ENCODE data around the gene CWC25. TPM values are rescaled to one million over a fixed set of nuclear protein-coding genes. Genes with fewer than 3 reads are reported as not detected.

Gene CWC25
- total and polyA plus RNA-seq, 2 of the 13 experiments (the other 11 are each of a cell fraction or from before 2014, with no cell fraction given), result 15.6 to 22.7 TPM

GRCh38 chr17:38799501-38800236 is 25.5 kb downstream of the CWC25 start, which contains the start of gene PIP4K2B (continued):
- TF ChIP-seq, protein P1, sequence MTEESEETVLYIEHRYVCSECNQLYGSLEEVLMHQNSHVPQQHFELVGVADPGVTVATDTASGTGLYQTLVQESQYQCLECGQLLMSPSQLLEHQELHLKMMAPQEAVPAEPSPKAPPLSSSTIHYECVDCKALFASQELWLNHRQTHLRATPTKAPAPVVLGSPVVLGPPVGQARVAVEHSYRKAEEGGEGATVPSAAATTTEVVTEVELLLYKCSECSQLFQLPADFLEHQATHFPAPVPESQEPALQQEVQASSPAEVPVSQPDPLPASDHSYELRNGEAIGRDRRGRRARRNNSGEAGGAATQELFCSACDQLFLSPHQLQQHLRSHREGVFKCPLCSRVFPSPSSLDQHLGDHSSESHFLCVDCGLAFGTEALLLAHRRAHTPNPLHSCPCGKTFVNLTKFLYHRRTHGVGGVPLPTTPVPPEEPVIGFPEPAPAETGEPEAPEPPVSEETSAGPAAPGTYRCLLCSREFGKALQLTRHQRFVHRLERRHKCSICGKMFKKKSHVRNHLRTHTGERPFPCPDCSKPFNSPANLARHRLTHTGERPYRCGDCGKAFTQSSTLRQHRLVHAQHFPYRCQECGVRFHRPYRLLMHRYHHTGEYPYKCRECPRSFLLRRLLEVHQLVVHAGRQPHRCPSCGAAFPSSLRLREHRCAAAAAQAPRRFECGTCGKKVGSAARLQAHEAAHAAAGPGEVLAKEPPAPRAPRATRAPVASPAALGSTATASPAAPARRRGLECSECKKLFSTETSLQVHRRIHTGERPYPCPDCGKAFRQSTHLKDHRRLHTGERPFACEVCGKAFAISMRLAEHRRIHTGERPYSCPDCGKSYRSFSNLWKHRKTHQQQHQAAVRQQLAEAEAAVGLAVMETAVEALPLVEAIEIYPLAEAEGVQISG (CRISPR knock-in tag; IDR thresholded peaks at IDR 0.05), result peak; percentile 90
- no peak for TF ChIP-seq ZNF20 (CRISPR knock-in tag; IDR thresholded peaks at IDR 0.05)
- no peak for TF ChIP-seq ZFP62 (CRISPR knock-in tag; IDR thresholded peaks at IDR 0.05)
- TF ChIP-seq ZNF205 (CRISPR knock-in tag; IDR thresholded peaks at IDR 0.05), result peak; percentile 73; the same call in 1 of the 2 replicates
- no peak for TF ChIP-seq FOXP1 (IDR thresholded peaks at IDR 0.05)
- 0 out of 2 replicates have a peak, but pooled peaks have one; percentile 11 for TF ChIP-seq FOXP1 (CRISPR knock-in tag; IDR thresholded peaks at IDR 0.05)
- peak; percentile 58; the same call in 1 of the 2 replicates for TF ChIP-seq ZNF230 (CRISPR knock-in tag; IDR thresholded peaks at IDR 0.05)
- TF ChIP-seq IKZF1 (IDR thresholded peaks at IDR 0.05), result no peak
- peak; percentile 67 for TF ChIP-seq HNRNPLL (IDR thresholded peaks at IDR 0.05; ENCODE audit: low read depth, low read length, poor library complexity, severe bottlenecking)
- 0 out of 2 replicates have a peak, but pooled peaks have one; percentile 23 for TF ChIP-seq ZNF589 (CRISPR knock-in tag; conservative IDR thresholded peaks at IDR 0.05)
- TF ChIP-seq, protein P2, sequence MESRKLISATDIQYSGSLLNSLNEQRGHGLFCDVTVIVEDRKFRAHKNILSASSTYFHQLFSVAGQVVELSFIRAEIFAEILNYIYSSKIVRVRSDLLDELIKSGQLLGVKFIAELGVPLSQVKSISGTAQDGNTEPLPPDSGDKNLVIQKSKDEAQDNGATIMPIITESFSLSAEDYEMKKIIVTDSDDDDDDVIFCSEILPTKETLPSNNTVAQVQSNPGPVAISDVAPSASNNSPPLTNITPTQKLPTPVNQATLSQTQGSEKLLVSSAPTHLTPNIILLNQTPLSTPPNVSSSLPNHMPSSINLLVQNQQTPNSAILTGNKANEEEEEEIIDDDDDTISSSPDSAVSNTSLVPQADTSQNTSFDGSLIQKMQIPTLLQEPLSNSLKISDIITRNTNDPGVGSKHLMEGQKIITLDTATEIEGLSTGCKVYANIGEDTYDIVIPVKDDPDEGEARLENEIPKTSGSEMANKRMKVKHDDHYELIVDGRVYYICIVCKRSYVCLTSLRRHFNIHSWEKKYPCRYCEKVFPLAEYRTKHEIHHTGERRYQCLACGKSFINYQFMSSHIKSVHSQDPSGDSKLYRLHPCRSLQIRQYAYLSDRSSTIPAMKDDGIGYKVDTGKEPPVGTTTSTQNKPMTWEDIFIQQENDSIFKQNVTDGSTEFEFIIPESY (CRISPR knock-in tag; IDR thresholded peaks at IDR 0.05), result peak; percentile 48; the same call in 1 of the 2 replicates
- TF ChIP-seq NFYC (CRISPR knock-in tag; IDR thresholded peaks at IDR 0.05), result peak; percentile 79
- no peak for TF ChIP-seq SP1 (IDR thresholded peaks at IDR 0.05)
- peak; percentile 96 for TF ChIP-seq SP1 (CRISPR knock-in tag; IDR thresholded peaks at IDR 0.05)
- TF ChIP-seq PAX8 (CRISPR knock-in tag; IDR thresholded peaks at IDR 0.05; ENCODE audit: borderline replicate concordance), result no peak
- TF ChIP-seq JUND (CRISPR knock-in tag; IDR thresholded peaks at IDR 0.05), result 0 out of 2 replicates have a peak, but pooled peaks have one; percentile 43
- TF ChIP-seq ZBTB21 (CRISPR knock-in tag; IDR thresholded peaks at IDR 0.05), result no peak
- no peak for TF ChIP-seq HDAC6 (IDR thresholded peaks at IDR 0.05; ENCODE audit: low read depth, low read length)
- TF ChIP-seq, protein P3, sequence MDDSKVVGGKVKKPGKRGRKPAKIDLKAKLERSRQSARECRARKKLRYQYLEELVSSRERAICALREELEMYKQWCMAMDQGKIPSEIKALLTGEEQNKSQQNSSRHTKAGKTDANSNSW (CRISPR knock-in tag; IDR thresholded peaks at IDR 0.05; ENCODE audit: borderline replicate concordance), result no peak
- no peak for TF ChIP-seq SNRNP70 (IDR thresholded peaks at IDR 0.05; ENCODE audit: low read depth, low read length)
- TF ChIP-seq, protein P4, sequence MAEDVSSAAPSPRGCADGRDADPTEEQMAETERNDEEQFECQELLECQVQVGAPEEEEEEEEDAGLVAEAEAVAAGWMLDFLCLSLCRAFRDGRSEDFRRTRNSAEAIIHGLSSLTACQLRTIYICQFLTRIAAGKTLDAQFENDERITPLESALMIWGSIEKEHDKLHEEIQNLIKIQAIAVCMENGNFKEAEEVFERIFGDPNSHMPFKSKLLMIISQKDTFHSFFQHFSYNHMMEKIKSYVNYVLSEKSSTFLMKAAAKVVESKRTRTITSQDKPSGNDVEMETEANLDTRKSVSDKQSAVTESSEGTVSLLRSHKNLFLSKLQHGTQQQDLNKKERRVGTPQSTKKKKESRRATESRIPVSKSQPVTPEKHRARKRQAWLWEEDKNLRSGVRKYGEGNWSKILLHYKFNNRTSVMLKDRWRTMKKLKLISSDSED (CRISPR knock-in tag; IDR thresholded peaks at IDR 0.05), result no peak
- TF ChIP-seq MYPOP (CRISPR knock-in tag; IDR thresholded peaks at IDR 0.05), result peak; percentile 22
- peak; percentile 43 for TF ChIP-seq HNRNPK (IDR thresholded peaks at IDR 0.05; ENCODE audit: low read depth, low read length, poor library complexity, severe bottlenecking)
- no peak for TF ChIP-seq ATM (IDR thresholded peaks at IDR 0.05; ENCODE audit: borderline replicate concordance)

All from HepG2 (cell line).